Kasumi-1 (cell line): ENCODE data around the gene LRRC17.
"Not testable (repeated sequence)": the region's sequence is repeated elsewhere in the genome, so short reads cannot be mapped to it uniquely, and the experiment has no call there.

Experiments used
- DNase-seq, 2 experiments: peaks; one replicate each; lab custom pipeline; 2025; lab: John Stamatoyannopoulos, UW

Gene LRRC17

GRCh38 chr7:102897856-102898531 is 14.8 kb upstream of the LRRC17 start:
- DNase-seq: peak; percentile 67 to 68

GRCh38 chr7:102898532-102898859 is 14.3 kb upstream of the LRRC17 start:
- peak; percentile 77 to 79 for DNase-seq

GRCh38 chr7:102902052-102902451 is 10.7 kb upstream of the LRRC17 start:
- not testable (repeated sequence) for DNase-seq

GRCh38 chr7:102903576-102903975 is 9.2 kb upstream of the LRRC17 start:
- DNase-seq: not testable (repeated sequence)

GRCh38 chr7:102908676-102909075 is 4.1 kb upstream of the LRRC17 start:
- no peak for DNase-seq

GRCh38 chr7:102913826-102914225 is 1.0 kb downstream of the LRRC17 start:
- DNase-seq: no peak

- no peak for DNase-seq
Measured at GRCh38 chr7:102914585-102914984, 1.8 kb downstream of the LRRC17 start.

- DNase-seq: no peak
Measured at GRCh38 chr7:102916426-102916825, 3.6 kb downstream of the LRRC17 start.

- DNase-seq: no peak
Measured at GRCh38 chr7:102916881-102917280, 4.1 kb downstream of the LRRC17 start.

- no peak for DNase-seq
Measured at GRCh38 chr7:102917436-102918353, 4.9 kb downstream of the LRRC17 start.

- DNase-seq: no peak
Measured at GRCh38 chr7:102918845-102919244, 6.0 kb downstream of the LRRC17 start.

GRCh38 chr7:102925976-102926782 is 13.4 kb downstream of the LRRC17 start:
- no peak for DNase-seq

GRCh38 chr7:102926783-102927140 is 14.0 kb downstream of the LRRC17 start:
- no peak for DNase-seq

GRCh38 chr7:102927312-102927933 is 14.6 kb downstream of the LRRC17 start:
- no peak for DNase-seq

- no peak for DNase-seq
Measured at GRCh38 chr7:102931757-102932156, 19.0 kb downstream of the LRRC17 start.

GRCh38 chr7:102933763-102934162 is 21.0 kb downstream of the LRRC17 start:
- DNase-seq: no peak

GRCh38 chr7:102934239-102934638 is 21.4 kb downstream of the LRRC17 start:
- DNase-seq: no peak

- DNase-seq: no peak
Measured at GRCh38 chr7:102934701-102935100, 21.9 kb downstream of the LRRC17 start.

- peak; percentile 63 to 64 for DNase-seq
Measured at GRCh38 chr7:102935450-102936115, 22.8 kb downstream of the LRRC17 start.

- DNase-seq: no peak
Measured at GRCh38 chr7:102938679-102939078, 25.9 kb downstream of the LRRC17 start.

GRCh38 chr7:102942181-102942866 is 29.5 kb downstream of the LRRC17 start:
- DNase-seq: no peak
